Astrocyte (in vitro differentiated cells and primary cell): ENCODE data around the gene CPSF4. TPM values are rescaled to one million over a fixed set of nuclear protein-coding genes. Genes with fewer than 3 reads are reported as not detected.

Experiments used
- DNase-seq: peaks from one replicate; pipeline ENCODE4 v3.0.0-alpha.2; 2010; ENCODE audit warnings: low read depth
- FAIRE-seq: peaks from 2 replicates; lab custom pipeline; 2011; peaks lifted over from hg19 to GRCh38; lab: Jason Lieb, UNC
- H2AFZ ChIP-seq: 2 replicates; pipeline ENCODE4 v1.6.0; 2012; ENCODE audit warnings: low read depth, low read length, inconsistent platforms
- H3K27ac ChIP-seq: 2 replicates; pipeline ENCODE4 v1.5.1; 2011; ENCODE audit warnings: low read depth, low read length, inconsistent platforms
- H3K27me3 ChIP-seq: 2 replicates; pipeline ENCODE4 v1.6.0; 2011; ENCODE audit warnings: low read length, inconsistent platforms; ENCODE audit not compliant: insufficient read depth
- H3K36me3 ChIP-seq: 2 replicates; pipeline ENCODE4 v1.5.1; 2011; ENCODE audit warnings: low read length, inconsistent platforms; ENCODE audit not compliant: insufficient read depth
- H3K4me1 ChIP-seq: 2 replicates; pipeline ENCODE4 v1.5.1; 2011; ENCODE audit warnings: low read length, inconsistent platforms; ENCODE audit not compliant: insufficient read depth
- H3K4me2 ChIP-seq: 2 replicates; pipeline ENCODE4 v1.6.0; 2012; ENCODE audit warnings: low read length, inconsistent platforms
- H3K4me3 ChIP-seq: 2 replicates; pipeline ENCODE4 v1.5.1; 2011; ENCODE audit warnings: low read depth, mild to moderate bottlenecking, low read length, inconsistent platforms; ENCODE audit not compliant: insufficient read depth
- H3K79me2 ChIP-seq: 2 replicates; pipeline ENCODE4 v1.6.0; 2012; ENCODE audit warnings: mild to moderate bottlenecking, low read length, inconsistent platforms; ENCODE audit not compliant: insufficient read depth
- H3K9ac ChIP-seq: 2 replicates; pipeline ENCODE4 v1.6.0; 2012; ENCODE audit warnings: mild to moderate bottlenecking, low read length, inconsistent platforms
- H3K9me3 ChIP-seq: 2 replicates; pipeline ENCODE4 v1.5.1; 2012; ENCODE audit warnings: low read depth, mild to moderate bottlenecking, low read length, inconsistent platforms; ENCODE audit not compliant: insufficient read depth
- H4K20me1 ChIP-seq: 2 replicates; pipeline ENCODE4 v1.6.0; 2012; ENCODE audit warnings: low read length, inconsistent platforms; ENCODE audit not compliant: insufficient read depth
- H3K27ac Mint-ChIP-seq: one replicate; pipeline ENCODE4 v1.8.0; 2021; ENCODE audit warnings: mild to moderate bottlenecking, mixed read lengths; ENCODE audit not compliant: unreplicated experiment
- H3K27me3 Mint-ChIP-seq: one replicate; pipeline ENCODE4 v1.8.0; 2021; ENCODE audit warnings: low read depth, mixed read lengths; ENCODE audit not compliant: unreplicated experiment
- H3K36me3 Mint-ChIP-seq: one replicate; pipeline ENCODE4 v1.8.0; 2021; ENCODE audit warnings: low read depth, mixed read lengths; ENCODE audit not compliant: unreplicated experiment
- H3K4me1 Mint-ChIP-seq: one replicate; pipeline ENCODE4 v1.8.0; 2021; ENCODE audit warnings: low read depth, mixed read lengths; ENCODE audit not compliant: unreplicated experiment
- H3K4me3 Mint-ChIP-seq: one replicate; pipeline ENCODE4 v1.8.0; 2021; ENCODE audit warnings: mild to moderate bottlenecking, moderate library complexity, mixed read lengths; ENCODE audit not compliant: unreplicated experiment
- H3K9me3 Mint-ChIP-seq: one replicate; pipeline ENCODE4 v1.8.0; 2021; ENCODE audit warnings: mild to moderate bottlenecking, mixed read lengths; ENCODE audit not compliant: unreplicated experiment
- EZH2 ChIP-seq: IDR thresholded peaks from 2 replicates; pipeline ENCODE4 v1.6.1; 2012; ENCODE audit warnings: mild to moderate bottlenecking, low read length, inconsistent platforms; ENCODE audit not compliant: insufficient read depth
- total RNA-seq: library from RNA; stranded (reverse); gene quantifications from 2 replicates; pipeline ENCODE4 v1.2.1, GENCODE V29; 2021
- TF ChIP-seq, protein P1 (sequence below): IDR thresholded peaks from 2 replicates; pipeline ENCODE4 v1.5.1; 2011; ENCODE audit warnings: low read depth, mild to moderate bottlenecking, inconsistent platforms, low read length, moderate library complexity; ENCODE audit not compliant: insufficient read depth

Gene CPSF4
- total RNA-seq, 1 donor from 2014 or later, result 46.8 TPM

DNA sequence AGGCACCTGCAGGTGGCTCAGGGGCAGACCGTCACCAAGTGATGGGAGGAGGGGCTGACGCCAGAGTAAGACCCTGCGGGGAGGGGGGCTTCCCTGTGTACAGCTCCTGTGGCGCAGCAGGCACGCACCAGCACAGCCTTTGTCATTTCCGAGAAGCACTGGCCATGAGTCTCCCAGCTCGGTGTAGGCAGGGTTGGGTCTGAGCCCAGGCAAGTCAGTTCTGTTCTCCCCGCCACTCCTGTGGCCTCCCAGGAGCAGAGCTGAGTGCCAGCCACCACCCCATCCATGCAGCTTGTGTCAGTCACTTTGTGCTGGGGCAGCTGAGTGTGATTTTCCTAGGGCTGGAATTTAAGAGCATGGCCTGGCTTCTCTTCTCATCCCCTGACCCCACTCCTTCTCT, 13.2 kb downstream of the CPSF4 start:
- H3K79me2 ChIP-seq, result peaks cover 43% of the 10 kb centered on the region
- Mint-ChIP-seq H3K27me3 (no peaks in the 10 kb centered on the region), H3K36me3 (peaks cover 29% of the 10 kb centered on the region), H3K27ac (no peak overlapping the region), H3K4me1 (no peaks in the 10 kb centered on the region), H3K9me3 (no peaks in the 10 kb centered on the region), H3K4me3 (no peak overlapping the region)
- H3K4me3 ChIP-seq, result no peak overlapping the region
- H3K4me1 ChIP-seq, result no peaks in the 10 kb centered on the region
- no peak overlapping the region for H2AFZ ChIP-seq
- no peaks in the 10 kb centered on the region for H3K27me3 ChIP-seq
- H3K9me3 ChIP-seq, result no peaks in the 10 kb centered on the region
- TF ChIP-seq EZH2, result no peak
- TF ChIP-seq, protein P1, sequence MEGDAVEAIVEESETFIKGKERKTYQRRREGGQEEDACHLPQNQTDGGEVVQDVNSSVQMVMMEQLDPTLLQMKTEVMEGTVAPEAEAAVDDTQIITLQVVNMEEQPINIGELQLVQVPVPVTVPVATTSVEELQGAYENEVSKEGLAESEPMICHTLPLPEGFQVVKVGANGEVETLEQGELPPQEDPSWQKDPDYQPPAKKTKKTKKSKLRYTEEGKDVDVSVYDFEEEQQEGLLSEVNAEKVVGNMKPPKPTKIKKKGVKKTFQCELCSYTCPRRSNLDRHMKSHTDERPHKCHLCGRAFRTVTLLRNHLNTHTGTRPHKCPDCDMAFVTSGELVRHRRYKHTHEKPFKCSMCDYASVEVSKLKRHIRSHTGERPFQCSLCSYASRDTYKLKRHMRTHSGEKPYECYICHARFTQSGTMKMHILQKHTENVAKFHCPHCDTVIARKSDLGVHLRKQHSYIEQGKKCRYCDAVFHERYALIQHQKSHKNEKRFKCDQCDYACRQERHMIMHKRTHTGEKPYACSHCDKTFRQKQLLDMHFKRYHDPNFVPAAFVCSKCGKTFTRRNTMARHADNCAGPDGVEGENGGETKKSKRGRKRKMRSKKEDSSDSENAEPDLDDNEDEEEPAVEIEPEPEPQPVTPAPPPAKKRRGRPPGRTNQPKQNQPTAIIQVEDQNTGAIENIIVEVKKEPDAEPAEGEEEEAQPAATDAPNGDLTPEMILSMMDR, result no peak
- no peak for FAIRE-seq
- no peak overlapping the region for H3K9ac ChIP-seq
- no peak overlapping the region for H3K27ac ChIP-seq
- peaks cover 46% of the 10 kb centered on the region for H4K20me1 ChIP-seq
- no peak for DNase-seq
- H3K36me3 ChIP-seq, result peaks cover 23% of the 10 kb centered on the region
- H3K4me2 ChIP-seq, result no peak overlapping the region

GRCh38 chr7:99452541-99452940, 13.8 kb downstream of the CPSF4 start:
- H3K9me3 ChIP-seq, result no peaks in the 10 kb centered on the region
- peaks cover 23% of the 10 kb centered on the region for H3K36me3 ChIP-seq
- H3K4me1 ChIP-seq, result no peaks in the 10 kb centered on the region
- no peak overlapping the region for H3K27ac ChIP-seq
- H2AFZ ChIP-seq, result no peak overlapping the region
- Mint-ChIP-seq H3K9me3 (no peaks in the 10 kb centered on the region), H3K4me1 (no peaks in the 10 kb centered on the region), H3K36me3 (peaks cover 33% of the 10 kb centered on the region), H3K27me3 (no peaks in the 10 kb centered on the region), H3K4me3 (no peak overlapping the region), H3K27ac (no peak overlapping the region)
- TF ChIP-seq EZH2, result no peak
- TF ChIP-seq, protein P1, result no peak
- H3K4me3 ChIP-seq, result no peak overlapping the region
- no peak overlapping the region for H3K9ac ChIP-seq
- H3K4me2 ChIP-seq, result no peak overlapping the region
- H4K20me1 ChIP-seq, result peaks cover 52% of the 10 kb centered on the region
- FAIRE-seq (no peak), DNase-seq (no peak)
- H3K27me3 ChIP-seq, result no peaks in the 10 kb centered on the region
- peaks cover 49% of the 10 kb centered on the region for H3K79me2 ChIP-seq

- peaks cover 54% of the 10 kb centered on the region for H3K79me2 ChIP-seq
- peaks cover 57% of the 10 kb centered on the region for H4K20me1 ChIP-seq
Measured at GRCh38 chr7:99453105-99453504, 14.4 kb downstream of the CPSF4 start.

More at GRCh38 chr7:99453105-99453504, 14.4 kb downstream of the CPSF4 start:
- H3K4me1 ChIP-seq, result no peaks in the 10 kb centered on the region
- no peak overlapping the region for H3K4me3 ChIP-seq
- Mint-ChIP-seq H3K36me3 (peaks cover 33% of the 10 kb centered on the region), H3K4me3 (no peak overlapping the region), H3K27me3 (no peaks in the 10 kb centered on the region), H3K4me1 (peaks cover 2% of the 10 kb centered on the region), H3K27ac (peak overlapping the region; percentile 41), H3K9me3 (no peaks in the 10 kb centered on the region)
- no peak overlapping the region for H3K4me2 ChIP-seq
- no peaks in the 10 kb centered on the region for H3K9me3 ChIP-seq
- H3K27me3 ChIP-seq, result no peaks in the 10 kb centered on the region
- no peak for FAIRE-seq
- TF ChIP-seq EZH2, result no peak
- TF ChIP-seq, protein P1, result no peak
- H2AFZ ChIP-seq, result no peak overlapping the region
- H3K36me3 ChIP-seq, result peaks cover 23% of the 10 kb centered on the region
- H3K9ac ChIP-seq, result no peak overlapping the region
- DNase-seq, result no peak
- H3K27ac ChIP-seq, result no peak overlapping the region
